HG03439 (cell line): ENCODE data around the gene RCOR1.
"Not testable (repeated sequence)": the region's sequence is repeated elsewhere in the genome, so short reads cannot be mapped to it uniquely, and the experiment has no call there.

Experiments used
- ATAC-seq: cut with Tn5 transposase; IDR thresholded peaks from one replicate; pipeline ENCODE4 v1.9.1; 2021; ENCODE audit warnings: mild to moderate bottlenecking, moderate library complexity; ENCODE audit not compliant: unreplicated experiment

Gene RCOR1

GRCh38 chr14:102590667-102591099, 1.8 kb upstream of the RCOR1 start:
- no peak for ATAC-seq

- ATAC-seq = peak; percentile 3
Observed at GRCh38 chr14:102591372-102591943, 991 bp upstream of the RCOR1 start.

- ATAC-seq = peak; percentile 10
Observed at GRCh38 chr14:102592763-102593060, 263 bp downstream of the RCOR1 start.

- peak; percentile 17 for ATAC-seq
Observed at GRCh38 chr14:102593061-102593824, 794 bp downstream of the RCOR1 start.

GRCh38 chr14:102593825-102594137, 1.3 kb downstream of the RCOR1 start:
- no peak for ATAC-seq

GRCh38 chr14:102594514-102595175, 2.2 kb downstream of the RCOR1 start:
- ATAC-seq = peak; percentile 25

GRCh38 chr14:102601378-102601925, 9.0 kb downstream of the RCOR1 start:
- no peak for ATAC-seq

GRCh38 chr14:102602421-102603292, 10.2 kb downstream of the RCOR1 start:
- ATAC-seq = no peak

GRCh38 chr14:102603293-102603907, 11.0 kb downstream of the RCOR1 start:
- ATAC-seq = no peak

GRCh38 chr14:102604183-102604582, 11.7 kb downstream of the RCOR1 start:
- ATAC-seq = no peak

GRCh38 chr14:102605029-102605428, 12.6 kb downstream of the RCOR1 start:
- no peak for ATAC-seq

GRCh38 chr14:102606296-102606695, 13.8 kb downstream of the RCOR1 start:
- no peak for ATAC-seq

GRCh38 chr14:102608064-102608446, 15.6 kb downstream of the RCOR1 start:
- peak; percentile 48 for ATAC-seq

GRCh38 chr14:102610968-102611811, 18.7 kb downstream of the RCOR1 start:
- ATAC-seq = no peak

- ATAC-seq = no peak
Observed at GRCh38 chr14:102616318-102616717, 23.9 kb downstream of the RCOR1 start.

GRCh38 chr14:102616799-102617198, 24.4 kb downstream of the RCOR1 start:
- no peak for ATAC-seq

- not testable (repeated sequence) for ATAC-seq
Observed at GRCh38 chr14:102619012-102619411, 26.6 kb downstream of the RCOR1 start.

GRCh38 chr14:102620413-102620812, 28.0 kb downstream of the RCOR1 start:
- no peak for ATAC-seq

GRCh38 chr14:102622262-102622885, 29.9 kb downstream of the RCOR1 start:
- no peak for ATAC-seq
